Measurements from ENCODE around the gene MSRB1.
A peak's percentile ranks its signal among the peaks of the same experiment; 100 is the strongest.
"Not testable (repeated sequence)": the region's sequence is repeated elsewhere in the genome, so short reads cannot be mapped to it uniquely, and the experiment has no call there.

Gene MSRB1

DNA sequence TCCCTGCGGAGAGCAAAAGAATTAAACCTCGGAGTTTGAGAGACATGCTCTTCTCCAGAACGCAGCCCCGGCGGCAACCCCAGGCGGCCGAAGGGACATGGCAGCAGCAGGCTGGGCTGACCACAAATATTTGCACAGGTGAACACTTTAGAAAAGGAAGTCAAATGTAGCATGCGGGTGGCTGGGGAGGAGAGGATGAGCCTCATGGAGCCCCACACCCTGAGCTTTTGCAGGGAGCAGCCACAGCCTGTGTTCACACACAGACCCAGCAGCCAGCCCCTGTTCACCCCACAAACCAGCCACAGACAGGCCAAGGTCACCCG lies 42.6 kb downstream of the MSRB1 start:
- TF ChIP-seq, protein P1, sequence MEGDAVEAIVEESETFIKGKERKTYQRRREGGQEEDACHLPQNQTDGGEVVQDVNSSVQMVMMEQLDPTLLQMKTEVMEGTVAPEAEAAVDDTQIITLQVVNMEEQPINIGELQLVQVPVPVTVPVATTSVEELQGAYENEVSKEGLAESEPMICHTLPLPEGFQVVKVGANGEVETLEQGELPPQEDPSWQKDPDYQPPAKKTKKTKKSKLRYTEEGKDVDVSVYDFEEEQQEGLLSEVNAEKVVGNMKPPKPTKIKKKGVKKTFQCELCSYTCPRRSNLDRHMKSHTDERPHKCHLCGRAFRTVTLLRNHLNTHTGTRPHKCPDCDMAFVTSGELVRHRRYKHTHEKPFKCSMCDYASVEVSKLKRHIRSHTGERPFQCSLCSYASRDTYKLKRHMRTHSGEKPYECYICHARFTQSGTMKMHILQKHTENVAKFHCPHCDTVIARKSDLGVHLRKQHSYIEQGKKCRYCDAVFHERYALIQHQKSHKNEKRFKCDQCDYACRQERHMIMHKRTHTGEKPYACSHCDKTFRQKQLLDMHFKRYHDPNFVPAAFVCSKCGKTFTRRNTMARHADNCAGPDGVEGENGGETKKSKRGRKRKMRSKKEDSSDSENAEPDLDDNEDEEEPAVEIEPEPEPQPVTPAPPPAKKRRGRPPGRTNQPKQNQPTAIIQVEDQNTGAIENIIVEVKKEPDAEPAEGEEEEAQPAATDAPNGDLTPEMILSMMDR (IDR thresholded peaks at IDR 0.05; ENCODE audit: insufficient read depth, low read depth, low read length, missing control alignments), result no peak
- DNase-seq (ENCODE audit: low read depth), result no peak
- no peak overlapping the region for H3K4me3 ChIP-seq (ENCODE audit: low read length)

DNA sequence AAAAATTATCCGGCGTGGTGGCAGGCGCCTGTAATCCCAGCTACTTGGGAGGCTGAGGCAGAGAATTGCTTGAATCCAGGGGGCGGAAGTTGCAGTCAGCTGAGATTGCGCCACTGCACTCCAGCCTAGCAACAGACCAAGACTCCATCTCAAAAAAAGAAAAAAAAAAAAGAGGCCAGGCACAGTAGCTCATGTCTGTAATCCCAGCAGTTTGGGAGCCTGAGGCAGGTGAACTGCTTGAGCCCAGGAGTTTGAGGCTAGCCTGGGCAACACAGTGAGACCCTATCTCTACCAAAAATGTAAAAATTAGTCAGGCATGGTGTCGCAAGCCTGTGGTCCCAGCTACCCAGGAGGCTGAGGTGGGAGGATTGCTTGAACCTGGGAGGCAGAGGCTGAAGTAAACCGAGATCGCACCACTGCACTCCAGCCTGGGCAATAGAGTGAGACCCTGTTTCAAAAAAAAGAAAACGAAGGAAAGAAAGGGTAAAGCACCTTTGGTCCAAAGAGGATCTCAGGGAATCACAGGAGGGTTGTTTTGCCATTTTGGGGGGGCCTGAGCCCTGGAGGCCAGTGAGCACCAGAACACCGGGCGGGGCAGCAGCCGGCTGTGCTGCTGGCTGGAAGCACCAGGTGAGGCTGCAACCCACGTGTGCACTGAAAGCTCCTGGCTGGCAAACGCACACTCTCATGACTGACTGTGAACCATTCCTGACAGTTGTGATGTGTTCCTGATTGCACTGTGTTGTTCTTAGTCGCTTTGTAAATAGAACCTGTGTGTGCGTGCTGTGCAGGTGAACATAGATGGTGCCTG lies 43.2 kb downstream of the MSRB1 start:
- H3K4me3 ChIP-seq (ENCODE audit: low read length), result no peak overlapping the region
- DNase-seq (ENCODE audit: low read depth), result peak; percentile 76
- TF ChIP-seq, protein P1 (IDR thresholded peaks at IDR 0.05; ENCODE audit: insufficient read depth, low read depth, low read length, missing control alignments), result no peak

DNA sequence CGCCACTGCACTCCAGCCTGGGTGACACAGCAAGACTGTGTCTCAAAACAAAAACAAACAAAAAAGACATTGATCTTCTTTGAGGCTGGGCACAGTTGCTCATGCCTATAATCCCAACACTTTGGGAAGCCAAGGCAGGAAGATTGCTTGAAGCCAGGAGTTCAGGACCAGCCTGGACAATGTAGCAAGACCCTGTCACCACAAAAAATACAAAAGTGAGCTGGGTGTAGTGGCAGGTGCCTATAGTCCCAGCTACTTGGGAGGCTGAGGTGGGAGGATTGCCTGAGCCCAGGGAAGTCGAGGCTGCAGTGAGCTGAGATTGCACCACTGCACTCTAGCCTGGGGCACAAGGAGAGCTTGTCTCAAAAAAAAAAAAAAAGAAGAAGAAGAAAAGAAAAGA lies 45.3 kb downstream of the MSRB1 start:
- not testable (repeated sequence) for DNase-seq (ENCODE audit: low read depth)

GRCh38 chr16:1895949-1896675 lies 46.9 kb downstream of the MSRB1 start:
- DNase-seq (ENCODE audit: low read depth), result no peak
- H3K4me3 ChIP-seq (ENCODE audit: low read length), result no peak overlapping the region
- TF ChIP-seq, protein P1 (IDR thresholded peaks at IDR 0.05; ENCODE audit: insufficient read depth, low read depth, low read length, missing control alignments), result no peak

More for the DNA sequence above, 45.3 kb downstream of the MSRB1 start:
- not testable (repeated sequence) for H3K4me3 ChIP-seq (ENCODE audit: low read length)

- H3K4me3 ChIP-seq (ENCODE audit: low read length), result no peak overlapping the region
- no peak for DNase-seq (ENCODE audit: low read depth)
- TF ChIP-seq, protein P1 (IDR thresholded peaks at IDR 0.05; ENCODE audit: insufficient read depth, low read depth, low read length, missing control alignments), result no peak
These were observed 47.9 kb downstream of the MSRB1 start for GRCh38 chr16:1895068-1895467.

DNA sequence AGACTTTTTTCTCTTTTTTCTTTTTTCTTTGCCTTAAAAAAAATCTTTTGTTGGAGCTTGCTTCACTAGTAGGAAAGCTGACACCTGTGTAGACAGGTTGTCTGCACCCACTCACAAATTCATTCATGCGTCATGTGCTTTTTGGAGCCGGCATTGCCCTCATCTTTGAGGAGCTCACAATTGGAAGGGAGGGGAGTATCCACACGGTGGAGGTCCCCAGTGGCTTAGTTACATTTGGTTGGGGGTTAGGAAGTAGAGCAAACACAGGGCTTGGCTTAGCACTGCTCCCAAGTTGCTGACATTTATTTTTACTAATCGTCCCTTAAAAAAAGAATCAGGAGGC lies 52.3 kb downstream of the MSRB1 start:
- peak; percentile 40 for DNase-seq (ENCODE audit: low read depth)

GRCh38 chr16:1890024-1890707 lies 52.8 kb downstream of the MSRB1 start:
- no peak overlapping the region for H3K4me3 ChIP-seq (ENCODE audit: low read length)
- no peak for DNase-seq (ENCODE audit: low read depth)
- TF ChIP-seq, protein P1 (IDR thresholded peaks at IDR 0.05; ENCODE audit: insufficient read depth, low read depth, low read length, missing control alignments), result no peak

More for the DNA sequence above, 52.3 kb downstream of the MSRB1 start:
- H3K4me3 ChIP-seq (ENCODE audit: low read length), result no peak overlapping the region
- TF ChIP-seq, protein P1 (IDR thresholded peaks at IDR 0.05; ENCODE audit: insufficient read depth, low read depth, low read length, missing control alignments), result no peak

Measured in epithelial cell of esophagus (primary cell).